WTC11 (cell line): Measurements from ENCODE around the gene HIGD1B. TPM values are rescaled to one million over a fixed set of nuclear protein-coding genes. Genes with fewer than 3 reads are reported as not detected.

Source experiments
- ATAC-seq: fragments of 200-7000 bp; cut with Tn5 transposase; 2 replicates; pipeline ENCODE4 v1.10.0; 2021; ENCODE audit warnings: mild to moderate bottlenecking, moderate library complexity
- CTCF ChIA-PET: fragments of 300-600 bp; sonication (Branson Sonifier 250); formaldehyde crosslinking; loops from one replicate; lab custom pipeline; 2021; ENCODE audit warnings: antibody characterized with exemption; lab: Charles Lee
- POLR2A ChIA-PET: fragments of 350-600 bp; sonication (Branson Sonifier 250); formaldehyde crosslinking; loops from one replicate; lab custom pipeline; 2021; ENCODE audit warnings: antibody characterized with exemption; lab: Charles Lee
- DNase-seq: peaks from one replicate; pipeline ENCODE4 v3.0.0; 2021; ENCODE audit warnings: low spot score
- H3K27ac Mint-ChIP-seq: 2 replicates; pipeline ENCODE4 v1.8.0; 2021; ENCODE audit warnings: mixed read lengths
- H3K27me3 Mint-ChIP-seq: 2 replicates; pipeline ENCODE4 v1.8.0; 2021; ENCODE audit warnings: low read depth, mild to moderate bottlenecking, moderate library complexity, mixed read lengths
- H3K36me3 Mint-ChIP-seq: 2 replicates; pipeline ENCODE4 v1.8.0; 2021; ENCODE audit warnings: mixed read lengths
- H3K4me1 Mint-ChIP-seq: 2 replicates; pipeline ENCODE4 v1.8.0; 2022; ENCODE audit warnings: mixed read lengths
- H3K4me3 Mint-ChIP-seq: 2 replicates; pipeline ENCODE4 v1.8.0; 2021; ENCODE audit warnings: mild to moderate bottlenecking, moderate library complexity, mixed read lengths
- H3K9me3 Mint-ChIP-seq: 2 replicates; pipeline ENCODE4 v1.8.0; 2021; ENCODE audit warnings: mixed read lengths
- CREM ChIP-seq: sonication (generic); formaldehyde crosslinking; IDR thresholded peaks from 2 replicates; pipeline ENCODE4 v1.8.1; 2022; ENCODE audit warnings: mild to moderate bottlenecking, missing genetic modification reagents, moderate library complexity
- ETV6 ChIP-seq: sonication (generic); formaldehyde crosslinking; IDR thresholded peaks from 2 replicates; pipeline ENCODE4 v1.8.1; 2022; ENCODE audit warnings: mild to moderate bottlenecking, missing genetic modification reagents
- FOXJ3 ChIP-seq: sonication (generic); formaldehyde crosslinking; IDR thresholded peaks from 2 replicates; pipeline ENCODE4 v1.9.0; 2021; ENCODE audit warnings: missing genetic modification reagents, mild to moderate bottlenecking, borderline replicate concordance
- GTF2I ChIP-seq: fragments of 250-450 bp; sonication (Bioruptor Pico); conservative IDR thresholded peaks from 2 replicates; pipeline ENCODE4 v1.4.0; 2021; ENCODE audit warnings: mild to moderate bottlenecking
- HMGXB4 ChIP-seq: sonication (generic); formaldehyde crosslinking; IDR thresholded peaks from 2 replicates; pipeline ENCODE4 v1.8.1; 2023; ENCODE audit warnings: mild to moderate bottlenecking, moderate library complexity, missing genetic modification reagents
- MXD4 ChIP-seq: fragments of 250-450 bp; sonication (Bioruptor Pico); IDR thresholded peaks from 2 replicates; pipeline ENCODE4 v1.8.0; 2021; ENCODE audit warnings: mild to moderate bottlenecking, moderate library complexity, borderline replicate concordance
- NR1H2 ChIP-seq: sonication (generic); formaldehyde crosslinking; IDR thresholded peaks from 2 replicates; pipeline ENCODE4 v1.9.0; 2021; ENCODE audit warnings: mild to moderate bottlenecking, moderate library complexity, missing genetic modification reagents
- RORB ChIP-seq: fragments of 250-450 bp; sonication (Bioruptor Pico); IDR thresholded peaks from 2 replicates; pipeline ENCODE4 v1.9.0; 2021; ENCODE audit warnings: mild to moderate bottlenecking
- SOX15 ChIP-seq: fragments of 250-450 bp; sonication (Bioruptor Pico); IDR thresholded peaks from 2 replicates; pipeline ENCODE4 v1.9.0; 2021; ENCODE audit warnings: mild to moderate bottlenecking
- TEAD4 ChIP-seq: sonication (generic); formaldehyde crosslinking; IDR thresholded peaks from 2 replicates; pipeline ENCODE4 v1.8.0; 2022; ENCODE audit warnings: mild to moderate bottlenecking, missing genetic modification reagents
- TP53 ChIP-seq: sonication (generic); formaldehyde crosslinking; IDR thresholded peaks from 2 replicates; pipeline ENCODE4 v1.8.1; 2023; ENCODE audit warnings: mild to moderate bottlenecking, missing genetic modification reagents
- ZBTB43 ChIP-seq: sonication (generic); formaldehyde crosslinking; IDR thresholded peaks from 2 replicates; pipeline ENCODE4 v1.8.1; 2023; ENCODE audit warnings: mild to moderate bottlenecking, missing genetic modification reagents
- ZMAT4 ChIP-seq: fragments of 250-450 bp; sonication (Bioruptor Pico); IDR thresholded peaks from 2 replicates; pipeline ENCODE4 v1.9.0; 2021; ENCODE audit warnings: mild to moderate bottlenecking
- ZNF138 ChIP-seq: sonication (generic); formaldehyde crosslinking; conservative IDR thresholded peaks from 2 replicates; pipeline ENCODE4 v1.8.1; 2022; ENCODE audit warnings: mild to moderate bottlenecking, moderate library complexity, missing genetic modification reagents
- ZNF232 ChIP-seq: sonication (generic); formaldehyde crosslinking; IDR thresholded peaks from 2 replicates; pipeline ENCODE4 v1.8.0; 2022; ENCODE audit warnings: mild to moderate bottlenecking, missing genetic modification reagents
- ZNF263 ChIP-seq: sonication (generic); formaldehyde crosslinking; IDR thresholded peaks from 2 replicates; pipeline ENCODE4 v1.8.1; 2022; ENCODE audit warnings: low read depth, mild to moderate bottlenecking, moderate library complexity, missing genetic modification reagents
- ZNF423 ChIP-seq: fragments of 250-450 bp; sonication (Bioruptor Pico); IDR thresholded peaks from 2 replicates; pipeline ENCODE4 v2.1.2; 2022; ENCODE audit warnings: mild to moderate bottlenecking, moderate library complexity
- ZNF512 ChIP-seq: sonication (generic); formaldehyde crosslinking; IDR thresholded peaks from 2 replicates; pipeline ENCODE4 v1.8.1; 2022; ENCODE audit warnings: missing genetic modification reagents, borderline replicate concordance
- ZNF532 ChIP-seq: fragments of 250-450 bp; sonication (Bioruptor Pico); IDR thresholded peaks from 2 replicates; pipeline ENCODE4 v1.9.0; 2021; ENCODE audit warnings: mild to moderate bottlenecking, borderline replicate concordance
- total RNA-seq: library from RNA; stranded (reverse); gene quantifications from 3 replicates; pipeline ENCODE4 v1.2.3, GENCODE V29; 2021
- TF ChIP-seq, protein P1 (sequence below): sonication (generic); formaldehyde crosslinking; IDR thresholded peaks from 2 replicates; pipeline ENCODE4 v1.8.0; 2022; ENCODE audit warnings: mild to moderate bottlenecking, missing genetic modification reagents
- TF ChIP-seq, protein P2 (sequence below): sonication (generic); formaldehyde crosslinking; IDR thresholded peaks from 2 replicates; pipeline ENCODE4 v1.8.0; 2023; ENCODE audit warnings: missing genetic modification reagents, mild to moderate bottlenecking, borderline replicate concordance

Gene HIGD1B
- total RNA-seq, 1 experiment from 2014 or later = not detected

DNA sequence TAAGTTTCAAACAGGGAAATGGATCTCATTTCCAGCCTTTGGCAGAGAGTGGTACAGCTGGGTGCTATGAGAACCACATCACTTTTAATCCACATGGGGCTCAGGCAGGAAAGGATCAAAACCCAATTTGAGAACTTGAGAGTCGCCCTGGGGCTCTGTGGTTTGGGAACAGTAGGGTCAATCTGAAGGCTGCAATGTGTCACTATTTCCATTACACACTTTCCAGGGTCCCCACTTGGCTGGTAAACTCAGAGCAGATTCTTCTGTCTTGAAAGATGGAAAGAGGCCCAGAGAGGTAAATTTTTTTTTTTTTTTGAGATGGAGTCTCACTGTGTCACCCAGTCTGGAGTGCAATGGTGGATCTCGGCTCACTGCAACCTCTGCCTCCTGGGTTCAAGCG, 6.7 kb upstream of the HIGD1B start:
- H3K27me3 Mint-ChIP-seq = no peaks in the 10 kb centered on the region
- no peaks in the 10 kb centered on the region for H3K9me3 Mint-ChIP-seq
- TF ChIP-seq RORB (CRISPR knock-in tag) = no peak
- TF ChIP-seq TEAD4 (CRISPR knock-in tag) = no peak
- TF ChIP-seq GTF2I (CRISPR knock-in tag) = no peak
- TF ChIP-seq NR1H2 (CRISPR knock-in tag) = no peak
- TF ChIP-seq ETV6 (CRISPR knock-in tag) = no peak
- TF ChIP-seq CREM (CRISPR knock-in tag) = no peak
- no peak for TF ChIP-seq SOX15 (CRISPR knock-in tag)
- TF ChIP-seq TP53 = no peak
- TF ChIP-seq ZNF232 (CRISPR knock-in tag) = no peak
- no peak for TF ChIP-seq ZNF423 (CRISPR knock-in tag)
- no peak for TF ChIP-seq ZNF263
- no peak for TF ChIP-seq ZBTB43 (CRISPR knock-in tag)
- TF ChIP-seq ZNF512 (CRISPR knock-in tag) = no peak
- TF ChIP-seq ZNF532 (CRISPR knock-in tag) = no peak
- H3K4me1 Mint-ChIP-seq = peaks cover 31% of the 10 kb centered on the region
- ChIA-PET POLR2A (no interaction called here), CTCF (interaction anchor here (1.2 kb wide), 1 partner anchor 66 kb away, joined by 3 read pairs; no protein-coding TSS in a partner anchor)
- H3K36me3 Mint-ChIP-seq = no peaks in the 10 kb centered on the region
- ATAC-seq (no peak), DNase-seq (no peak)
- no peak overlapping the region for H3K27ac Mint-ChIP-seq
- H3K4me3 Mint-ChIP-seq = no peak overlapping the region

DNA sequence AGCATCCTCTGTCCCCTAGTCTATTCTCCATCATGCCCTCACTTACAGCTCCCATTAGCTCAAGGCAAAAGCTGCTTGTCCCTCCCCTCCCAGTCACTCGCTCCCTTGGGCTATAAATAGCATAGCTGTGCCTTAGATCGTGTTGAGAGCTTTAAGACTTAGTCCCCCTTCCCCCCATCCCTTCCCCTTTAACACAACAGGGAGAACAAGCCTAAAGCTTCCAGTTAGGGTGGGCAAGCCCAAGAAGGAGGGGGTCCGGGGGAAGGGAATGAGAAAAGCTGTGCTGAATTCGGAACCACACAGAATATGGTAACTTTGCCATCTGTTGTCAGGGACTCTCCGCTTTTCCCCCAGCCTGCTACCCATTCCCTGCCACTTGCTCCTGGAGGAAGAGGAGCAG, 4.9 kb upstream of the HIGD1B start:
- CTCF ChIA-PET = interaction anchor here (1.0 to 1.2 kb wide), 8 partner anchors 23 to 293 kb away, joined by 3 to 11 read pairs (median 4); partner anchors contain the start of gene ACBD4
- no peaks in the 10 kb centered on the region for H3K27me3 Mint-ChIP-seq
- POLR2A ChIA-PET = interaction anchor here (0.6 kb wide), 1 partner anchor 312 kb away, joined by 4 read pairs; no protein-coding TSS in a partner anchor
- no peaks in the 10 kb centered on the region for H3K9me3 Mint-ChIP-seq
- no peaks in the 10 kb centered on the region for H3K36me3 Mint-ChIP-seq
- peak; percentile 61 for ATAC-seq
- peak overlapping the region; percentile 32 for H3K4me3 Mint-ChIP-seq
- peak overlapping the region; percentile 43; the same call in 1 of the 2 replicates for H3K27ac Mint-ChIP-seq
- DNase-seq = no peak
- peaks cover 38% of the 10 kb centered on the region for H3K4me1 Mint-ChIP-seq
- TF ChIP-seq ZMAT4 (CRISPR knock-in tag) = no peak
- no peak for TF ChIP-seq ZNF263
- no peak for TF ChIP-seq ZNF138 (CRISPR knock-in tag)
- no peak for TF ChIP-seq GTF2I (CRISPR knock-in tag)
- no peak for TF ChIP-seq HMGXB4
- TF ChIP-seq FOXJ3 (CRISPR knock-in tag) = no peak
- TF ChIP-seq, protein P1, sequence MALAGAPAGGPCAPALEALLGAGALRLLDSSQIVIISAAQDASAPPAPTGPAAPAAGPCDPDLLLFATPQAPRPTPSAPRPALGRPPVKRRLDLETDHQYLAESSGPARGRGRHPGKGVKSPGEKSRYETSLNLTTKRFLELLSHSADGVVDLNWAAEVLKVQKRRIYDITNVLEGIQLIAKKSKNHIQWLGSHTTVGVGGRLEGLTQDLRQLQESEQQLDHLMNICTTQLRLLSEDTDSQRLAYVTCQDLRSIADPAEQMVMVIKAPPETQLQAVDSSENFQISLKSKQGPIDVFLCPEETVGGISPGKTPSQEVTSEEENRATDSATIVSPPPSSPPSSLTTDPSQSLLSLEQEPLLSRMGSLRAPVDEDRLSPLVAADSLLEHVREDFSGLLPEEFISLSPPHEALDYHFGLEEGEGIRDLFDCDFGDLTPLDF (CRISPR knock-in tag) = no peak
- TF ChIP-seq, protein P2, sequence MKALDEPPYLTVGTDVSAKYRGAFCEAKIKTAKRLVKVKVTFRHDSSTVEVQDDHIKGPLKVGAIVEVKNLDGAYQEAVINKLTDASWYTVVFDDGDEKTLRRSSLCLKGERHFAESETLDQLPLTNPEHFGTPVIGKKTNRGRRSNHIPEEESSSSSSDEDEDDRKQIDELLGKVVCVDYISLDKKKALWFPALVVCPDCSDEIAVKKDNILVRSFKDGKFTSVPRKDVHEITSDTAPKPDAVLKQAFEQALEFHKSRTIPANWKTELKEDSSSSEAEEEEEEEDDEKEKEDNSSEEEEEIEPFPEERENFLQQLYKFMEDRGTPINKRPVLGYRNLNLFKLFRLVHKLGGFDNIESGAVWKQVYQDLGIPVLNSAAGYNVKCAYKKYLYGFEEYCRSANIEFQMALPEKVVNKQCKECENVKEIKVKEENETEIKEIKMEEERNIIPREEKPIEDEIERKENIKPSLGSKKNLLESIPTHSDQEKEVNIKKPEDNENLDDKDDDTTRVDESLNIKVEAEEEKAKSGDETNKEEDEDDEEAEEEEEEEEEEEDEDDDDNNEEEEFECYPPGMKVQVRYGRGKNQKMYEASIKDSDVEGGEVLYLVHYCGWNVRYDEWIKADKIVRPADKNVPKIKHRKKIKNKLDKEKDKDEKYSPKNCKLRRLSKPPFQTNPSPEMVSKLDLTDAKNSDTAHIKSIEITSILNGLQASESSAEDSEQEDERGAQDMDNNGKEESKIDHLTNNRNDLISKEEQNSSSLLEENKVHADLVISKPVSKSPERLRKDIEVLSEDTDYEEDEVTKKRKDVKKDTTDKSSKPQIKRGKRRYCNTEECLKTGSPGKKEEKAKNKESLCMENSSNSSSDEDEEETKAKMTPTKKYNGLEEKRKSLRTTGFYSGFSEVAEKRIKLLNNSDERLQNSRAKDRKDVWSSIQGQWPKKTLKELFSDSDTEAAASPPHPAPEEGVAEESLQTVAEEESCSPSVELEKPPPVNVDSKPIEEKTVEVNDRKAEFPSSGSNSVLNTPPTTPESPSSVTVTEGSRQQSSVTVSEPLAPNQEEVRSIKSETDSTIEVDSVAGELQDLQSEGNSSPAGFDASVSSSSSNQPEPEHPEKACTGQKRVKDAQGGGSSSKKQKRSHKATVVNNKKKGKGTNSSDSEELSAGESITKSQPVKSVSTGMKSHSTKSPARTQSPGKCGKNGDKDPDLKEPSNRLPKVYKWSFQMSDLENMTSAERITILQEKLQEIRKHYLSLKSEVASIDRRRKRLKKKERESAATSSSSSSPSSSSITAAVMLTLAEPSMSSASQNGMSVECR (CRISPR knock-in tag) = no peak
- no peak for TF ChIP-seq MXD4 (CRISPR knock-in tag)
